Head of caudate nucleus (tissue), 42 donors: ENCODE measurements around the gene BATF.

Experiments used
- DNase-seq, 42 donors: peaks; one replicate each; pipeline versions ENCODE4 v3.0.0 to v3.0.0-alpha.2; 2020 to 2021; ENCODE audit warnings: mixed read lengths in 7 of 42
- intact Hi-C: fragments of 100-400 bp; cut with DNase I; formaldehyde crosslinking; loops from one replicate; pipeline ENCODE4 v1.15.0; 2022

Gene BATF

DNA sequence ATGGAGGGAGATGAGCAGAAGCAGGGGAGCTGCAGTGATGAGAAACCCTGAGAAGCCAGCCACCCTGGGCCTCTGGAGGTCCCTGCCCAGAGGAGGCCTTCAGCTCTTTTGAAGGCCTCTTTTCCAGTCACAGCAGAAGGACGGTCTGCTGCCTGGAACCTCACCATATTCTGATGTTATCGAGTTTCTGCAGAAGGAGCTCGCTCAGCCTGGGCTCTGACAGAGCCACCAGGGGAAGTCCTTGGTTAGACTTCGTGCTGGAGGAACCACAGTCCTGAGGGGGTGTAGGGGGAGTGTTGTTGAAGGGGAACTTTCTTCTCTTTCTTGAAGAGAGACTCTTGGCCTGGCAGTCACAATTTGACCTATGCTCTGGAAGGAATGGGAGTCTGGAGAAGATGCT lies 25.1 kb upstream of the BATF start:
- no peak for DNase-seq
- intact Hi-C loops = no loop called here

- intact Hi-C loops = no loop called here
Observed at GRCh38 chr14:75497701-75498100, 24.6 kb upstream of the BATF start.

DNA sequence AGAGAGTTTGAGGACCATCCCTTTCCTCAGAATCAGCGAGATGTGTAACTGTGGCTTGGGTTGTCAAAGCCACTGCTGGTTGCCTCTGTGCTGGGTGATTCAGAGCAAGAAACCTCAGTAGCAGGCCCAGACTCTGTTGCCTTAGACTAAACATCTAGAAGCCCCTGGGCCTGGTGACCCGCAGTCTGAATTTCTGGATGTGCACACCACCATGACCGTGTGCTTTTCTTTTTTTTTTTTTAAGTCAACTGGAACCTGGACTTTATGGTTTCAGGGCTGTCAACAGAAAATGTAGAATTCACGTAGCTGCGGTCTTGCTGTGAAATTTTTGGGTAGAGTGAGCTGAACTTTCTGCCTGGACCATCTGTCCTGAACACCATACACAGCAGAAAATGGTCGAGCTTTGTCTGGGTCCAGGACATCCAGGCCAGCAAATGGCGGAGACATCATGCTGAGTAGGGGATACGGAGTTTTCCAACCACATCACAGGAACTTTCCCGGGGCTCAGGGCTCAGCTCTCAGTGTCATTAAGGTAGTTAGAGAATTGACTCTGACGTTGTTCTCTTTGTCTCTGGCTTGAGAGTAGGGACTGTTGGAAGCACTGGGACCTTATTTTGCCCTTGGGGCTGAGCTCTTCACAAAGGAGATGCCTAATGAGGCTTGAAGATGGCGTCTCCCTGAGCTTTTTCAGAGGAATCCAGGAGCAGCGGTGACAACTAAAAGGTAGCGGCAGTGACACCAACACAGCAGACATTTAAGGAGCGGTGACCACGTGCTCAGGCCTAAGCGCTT lies 23.0 kb upstream of the BATF start:
- intact Hi-C loops = no loop called here
- DNase-seq = no peak

More at GRCh38 chr14:75497701-75498100, 24.6 kb upstream of the BATF start:
- DNase-seq = no peak

GRCh38 chr14:75501080-75501479 lies 21.2 kb upstream of the BATF start:
- no peak for DNase-seq

DNA sequence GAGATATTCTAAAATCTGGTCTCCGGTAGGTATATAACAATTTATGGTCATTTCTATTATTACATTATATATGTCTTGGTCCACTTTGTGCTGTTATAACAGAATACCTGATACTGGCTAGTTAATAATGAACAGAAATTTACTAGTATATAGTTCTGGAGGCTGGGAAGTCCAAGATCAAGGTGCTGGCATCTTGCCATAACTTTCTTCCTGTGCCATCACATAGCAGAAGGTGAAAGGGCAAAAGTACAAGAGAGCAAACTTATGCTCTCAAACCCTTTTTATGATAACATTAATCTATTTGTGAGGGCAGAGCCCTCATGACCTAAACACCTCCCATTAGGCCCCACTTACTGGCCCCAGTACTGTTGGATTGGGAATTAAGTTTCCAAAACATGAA lies 17.9 kb upstream of the BATF start:
- DNase-seq = no peak

More at GRCh38 chr14:75501080-75501479, 21.2 kb upstream of the BATF start:
- intact Hi-C loops = no loop called here

DNA sequence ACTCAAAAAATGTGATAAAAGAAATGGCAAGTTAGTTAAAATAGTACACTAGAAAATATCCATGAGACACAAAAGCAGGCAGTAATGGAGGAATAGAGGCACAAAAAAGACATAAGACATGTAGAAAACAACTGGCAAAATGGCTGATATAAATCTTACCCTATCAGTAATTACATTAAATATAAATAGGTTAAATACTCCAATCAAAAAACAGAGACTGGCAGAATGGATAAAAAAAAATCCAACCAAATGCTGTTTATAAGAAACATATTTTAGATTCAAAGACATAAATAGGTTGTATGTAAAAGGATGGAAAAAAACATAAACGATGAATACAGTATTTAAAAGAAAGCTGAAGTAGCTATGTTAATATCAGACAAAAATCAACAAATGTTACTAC lies 15.3 kb upstream of the BATF start:
- DNase-seq = no peak
- intact Hi-C loops = no loop called here

More for the DNA sequence above, 17.9 kb upstream of the BATF start:
- intact Hi-C loops = no loop called here

DNA sequence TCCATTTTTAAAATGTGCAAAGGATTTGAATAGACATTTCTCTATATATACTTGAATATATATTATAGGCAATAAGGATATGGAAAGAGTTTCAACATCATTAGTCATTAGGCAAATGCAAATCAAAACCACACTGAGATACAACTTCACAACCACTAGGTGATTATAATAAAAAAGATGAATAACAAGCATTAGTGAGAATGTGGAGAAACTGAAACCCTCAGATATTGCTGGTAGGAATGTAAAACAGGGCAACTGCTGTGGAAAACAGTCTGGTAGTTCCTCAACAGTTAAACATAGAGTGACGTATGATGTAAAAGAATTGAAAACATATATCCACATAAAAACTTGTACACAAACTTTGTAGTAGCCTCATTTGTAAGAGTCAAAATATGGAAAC lies 11.7 kb upstream of the BATF start:
- no peak for DNase-seq
- intact Hi-C loops = no loop called here

- intact Hi-C loops = no loop called here
- DNase-seq = no peak
Observed at GRCh38 chr14:75511201-75511600, 11.1 kb upstream of the BATF start.

DNA sequence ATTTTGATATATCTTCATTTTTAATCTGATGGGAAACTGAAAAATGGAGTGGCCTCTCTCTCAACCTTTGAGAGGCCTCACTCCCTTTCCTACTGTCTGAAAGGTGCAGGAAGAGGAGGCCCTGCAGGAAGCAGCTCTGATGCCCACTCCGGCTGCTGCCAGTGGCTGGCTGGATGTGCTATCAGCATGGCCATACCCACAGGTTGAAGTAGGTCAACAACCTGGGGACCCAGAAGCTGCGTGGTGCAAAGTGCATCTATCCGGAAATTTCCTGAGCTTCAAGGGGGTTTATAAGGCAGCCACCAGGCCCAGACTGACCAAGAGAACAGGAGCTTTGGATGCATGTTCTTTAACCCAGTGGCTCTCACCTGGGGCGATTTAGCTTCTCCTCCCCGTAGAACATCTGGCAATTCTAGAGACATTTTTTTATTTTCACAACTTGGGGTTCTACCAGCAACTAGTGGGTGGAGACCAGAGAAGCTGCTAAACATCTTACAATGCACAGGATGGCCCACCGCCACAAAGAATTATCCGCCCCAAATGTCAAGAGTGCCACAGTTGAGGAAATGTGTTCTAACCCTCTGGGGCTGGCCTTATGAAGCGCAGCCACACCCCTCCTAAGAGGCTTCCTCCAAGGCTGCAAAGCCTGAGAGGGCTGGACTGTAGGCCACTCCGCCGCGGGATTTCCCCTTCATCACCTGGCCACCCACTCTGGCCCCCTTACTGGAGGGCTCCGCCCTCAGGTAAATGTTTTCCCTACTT lies 8.2 kb upstream of the BATF start:
- intact Hi-C loops = no loop called here
- no peak for DNase-seq

DNA sequence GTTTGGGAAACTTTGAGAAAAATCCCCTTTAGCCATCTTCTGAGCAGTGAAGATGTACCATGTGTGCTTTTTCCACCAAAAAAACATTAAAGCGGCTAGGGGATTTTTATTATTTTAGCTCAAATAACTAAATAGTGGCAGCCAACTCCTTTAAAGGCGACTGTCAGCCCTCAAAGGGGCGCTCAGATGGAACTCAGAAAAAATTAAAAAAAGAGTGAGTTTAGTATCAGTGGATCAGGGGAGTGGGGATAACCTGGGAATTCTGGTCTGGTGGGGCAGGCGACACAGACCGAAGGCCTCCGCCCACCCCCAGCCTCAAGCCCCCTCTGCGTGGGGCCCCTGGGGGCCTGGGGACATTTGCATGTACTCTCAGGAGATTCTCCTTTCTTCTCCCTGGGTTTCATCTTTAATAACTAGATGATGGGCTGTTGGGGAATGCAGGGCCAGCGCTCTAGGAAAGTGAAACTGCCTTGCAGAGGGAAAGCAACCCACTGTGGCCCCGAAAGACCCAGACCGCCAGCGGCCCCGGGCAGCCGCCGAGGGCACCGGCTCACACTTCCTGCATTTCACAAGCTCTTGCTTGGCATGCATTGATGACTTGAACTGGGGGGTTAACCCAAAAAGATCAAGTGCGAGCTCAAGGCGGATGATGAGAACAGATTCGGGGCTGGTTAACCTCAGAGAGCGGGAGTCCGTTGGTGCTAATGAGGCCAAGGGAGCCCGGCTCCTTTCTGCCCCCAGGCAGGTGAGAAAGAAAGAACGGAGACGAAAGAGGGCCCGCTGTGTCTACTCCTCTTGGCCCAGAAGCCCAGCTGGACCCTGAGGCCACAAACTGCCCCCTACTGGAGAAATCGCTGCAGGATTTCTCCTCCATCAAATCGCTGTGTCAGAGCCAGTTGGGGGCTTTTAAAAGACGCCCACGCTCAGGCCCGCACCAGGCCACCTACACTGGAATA lies 7.3 kb upstream of the BATF start:
- DNase-seq = peak in 17 of 42 donors; percentile 12 to 55 (median 27)
- intact Hi-C loops = no loop called here

- peak in 8 of 42 donors; percentile 11 to 36 (median 27) for DNase-seq
- intact Hi-C loops = no loop called here
Observed at GRCh38 chr14:75515629-75515996, 6.7 kb upstream of the BATF start.

DNA sequence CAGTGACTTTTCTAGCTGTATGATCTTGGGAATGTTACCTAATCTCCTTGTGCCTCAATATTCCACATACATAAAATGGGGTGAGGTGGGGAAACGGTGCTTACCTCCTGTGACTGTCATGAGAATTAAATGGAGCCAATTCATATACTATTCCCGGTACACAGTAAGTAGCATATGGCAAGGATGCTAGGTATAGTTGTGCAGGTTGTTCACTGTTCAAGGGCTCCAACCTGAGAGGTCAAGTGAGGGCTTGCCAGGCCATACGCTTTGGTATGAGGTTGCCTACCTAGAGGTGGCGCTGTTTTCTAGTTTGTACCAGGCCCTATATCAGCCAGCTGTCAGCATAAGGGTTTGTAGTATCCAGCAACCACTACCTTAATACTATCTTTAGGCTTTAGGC lies 3.6 kb upstream of the BATF start:
- no peak for DNase-seq
- intact Hi-C loops = no loop called here

- intact Hi-C loops = no loop called here
- DNase-seq = no peak
Observed at GRCh38 chr14:75519394-75519793, 2.9 kb upstream of the BATF start.

DNA sequence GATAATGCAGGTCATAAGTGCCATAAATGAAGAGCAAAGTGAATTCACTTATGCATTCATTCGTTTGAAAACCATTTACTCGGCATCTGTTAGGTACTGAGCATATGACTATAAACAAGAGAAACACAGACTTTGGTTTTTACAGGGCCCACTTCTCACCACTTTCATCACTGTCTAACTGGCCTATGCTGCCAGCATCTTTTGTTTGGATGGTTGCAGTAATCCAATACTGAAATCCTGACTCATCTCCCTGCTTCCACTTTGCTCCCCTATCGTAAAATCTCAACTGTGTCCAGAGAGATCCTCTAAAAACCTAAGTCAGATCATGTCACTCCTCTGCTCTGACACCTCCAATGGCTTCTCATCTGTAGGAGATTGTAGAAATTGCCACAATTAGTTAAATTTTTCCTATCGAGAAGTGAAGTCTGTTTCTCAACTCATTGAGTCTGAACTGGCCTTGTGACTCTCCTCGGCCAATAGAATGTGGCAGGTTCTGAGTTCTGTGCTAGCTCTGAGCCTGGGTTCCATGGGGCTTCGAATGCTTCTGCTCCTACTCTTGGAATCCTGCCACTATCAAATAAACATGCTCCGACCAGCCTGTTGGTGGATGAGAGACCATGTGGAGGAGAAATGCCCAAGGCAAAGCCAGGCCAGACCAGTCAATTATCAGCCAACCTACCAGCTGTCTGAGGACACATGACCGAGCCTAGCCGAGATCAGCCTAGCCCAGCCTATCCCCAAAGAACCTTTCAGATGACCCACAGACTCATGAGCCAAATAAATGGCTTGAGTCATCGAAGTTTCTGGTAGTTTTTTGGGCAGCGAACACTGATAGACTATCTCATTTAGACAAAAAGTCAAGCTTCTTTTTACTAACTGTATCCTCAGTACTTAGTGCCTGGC lies 2.2 kb upstream of the BATF start:
- intact Hi-C loops = no loop called here

GRCh38 chr14:75520852-75521251 lies 1.4 kb upstream of the BATF start:
- no peak for DNase-seq
- intact Hi-C loops = no loop called here

More for the DNA sequence above, 2.2 kb upstream of the BATF start:
- DNase-seq = no peak

DNA sequence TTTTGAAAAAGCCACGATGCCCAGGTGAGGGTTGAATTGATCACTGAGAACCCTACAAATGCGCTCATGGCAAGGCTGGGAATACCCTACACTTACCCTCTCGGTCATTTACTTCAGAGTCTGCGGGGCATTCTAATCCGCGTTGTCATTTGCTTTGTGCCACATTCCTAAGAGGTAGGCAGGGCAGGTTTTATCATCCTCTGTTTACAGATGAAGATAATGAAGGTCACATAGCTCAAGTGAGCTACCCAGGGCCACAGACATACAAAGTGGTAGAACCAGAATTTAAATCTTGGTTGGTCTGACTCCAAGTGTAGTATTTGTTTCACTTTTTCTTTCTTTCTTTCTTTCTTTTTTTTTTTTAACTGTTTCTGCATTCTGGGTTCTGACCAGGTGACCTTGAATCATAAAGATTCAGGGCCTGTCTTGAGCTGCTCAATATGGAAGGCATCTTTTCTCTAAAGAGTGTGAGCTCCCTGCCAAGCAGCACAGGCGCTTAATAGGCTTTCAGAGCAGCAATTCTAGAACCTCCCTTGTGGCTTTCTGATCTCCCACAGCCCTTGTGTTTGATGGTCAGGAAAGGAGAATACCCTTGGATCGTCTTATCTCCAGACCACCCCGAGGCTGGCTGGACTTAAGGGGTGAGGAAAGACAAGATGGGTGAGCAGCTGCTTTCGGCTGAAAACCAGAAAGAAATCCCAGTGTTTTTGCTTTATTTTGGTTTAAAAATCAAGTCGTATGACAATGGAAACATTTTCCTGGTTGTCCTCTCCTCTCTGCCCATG lies 662 bp upstream of the BATF start:
- intact Hi-C loops = no loop called here

DNA sequence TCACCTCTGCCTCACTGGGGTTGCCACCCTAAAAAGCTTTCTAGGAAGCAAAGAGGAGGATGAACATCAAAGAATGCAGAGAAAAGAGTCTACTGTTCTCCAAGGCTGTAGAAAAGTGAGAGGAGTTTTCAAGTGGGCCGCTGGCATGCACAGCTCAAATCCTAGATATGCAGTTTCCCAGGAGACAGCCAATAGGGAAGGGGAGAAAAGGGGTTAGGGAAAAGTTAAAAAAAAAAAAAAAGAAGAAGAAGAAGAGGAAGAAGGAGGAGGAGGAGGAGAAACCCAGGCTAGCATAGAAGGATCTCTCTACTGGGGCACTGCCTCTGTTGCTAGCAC lies 682 bp downstream of the BATF start:
- DNase-seq = peak in 23 of 42 donors; percentile 11 to 73 (median 44)
- intact Hi-C loops = no loop called here

More for the DNA sequence above, 662 bp upstream of the BATF start:
- no peak for DNase-seq

- intact Hi-C loops = no loop called here
- no peak for DNase-seq
Observed at GRCh38 chr14:75523771-75524171, 1.5 kb downstream of the BATF start.
